SW480 (cell line): ENCODE results near the gene NPTXR.
A peak's percentile ranks its signal among the peaks of the same experiment; 100 is the strongest.

Source experiments
- DNase-seq: peaks from one replicate; pipeline ENCODE4 v3.0.0-alpha.2; 2016; ENCODE audit warnings: low spot score

NPTXR gene

GRCh38 chr22:38850941-38851849 is 7.4 kb upstream of the NPTXR start:
- no peak for DNase-seq

DNA sequence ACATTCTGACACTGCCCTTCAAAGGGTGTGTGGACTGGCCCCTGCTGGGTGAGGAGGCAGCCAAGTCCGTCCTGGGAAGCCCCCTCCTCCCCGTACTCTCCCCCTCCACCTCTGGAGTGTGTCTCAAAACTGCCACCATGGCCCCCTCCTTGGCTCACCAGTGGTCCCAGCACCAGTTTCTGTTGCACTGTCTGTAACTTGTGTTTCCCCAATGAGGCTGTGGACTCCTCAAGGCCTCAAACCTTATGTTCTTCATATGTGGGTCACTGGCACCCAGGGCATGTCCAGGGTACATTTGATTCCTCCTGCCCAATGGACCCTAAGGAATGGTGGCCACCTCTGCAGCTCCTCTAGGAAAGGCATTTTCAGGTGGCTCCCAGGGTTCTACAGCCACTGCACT is 6.6 kb upstream of the NPTXR start:
- no peak for DNase-seq

GRCh38 chr22:38849811-38850210 is 6.0 kb upstream of the NPTXR start:
- DNase-seq: no peak

DNA sequence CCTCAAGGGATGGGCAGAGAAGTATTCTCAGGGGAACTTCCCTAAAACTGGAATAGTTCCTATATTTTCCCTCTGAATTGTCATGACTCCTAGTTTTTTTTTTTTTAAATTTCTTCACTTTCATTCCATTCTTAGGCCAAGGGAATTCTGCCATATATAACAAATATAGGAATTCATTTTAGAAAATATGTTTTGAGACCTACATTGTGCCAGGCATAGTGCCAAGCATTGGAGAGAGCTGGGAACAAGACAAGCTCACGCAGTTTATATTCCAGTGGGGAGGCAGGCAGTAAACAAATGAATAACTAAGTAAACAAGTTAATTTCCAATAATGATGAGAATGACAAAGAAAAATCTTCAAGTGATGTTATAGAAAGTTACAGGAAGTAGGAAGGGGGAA is 2.6 kb upstream of the NPTXR start:
- no peak for DNase-seq

GRCh38 chr22:38845004-38845740 is 1.3 kb upstream of the NPTXR start:
- no peak for DNase-seq

- no peak for DNase-seq
Measured at GRCh38 chr22:38844315-38845003, 631 bp upstream of the NPTXR start.

- peak; percentile 71 for DNase-seq
Measured at GRCh38 chr22:38843201-38843656, 599 bp downstream of the NPTXR start.

DNA sequence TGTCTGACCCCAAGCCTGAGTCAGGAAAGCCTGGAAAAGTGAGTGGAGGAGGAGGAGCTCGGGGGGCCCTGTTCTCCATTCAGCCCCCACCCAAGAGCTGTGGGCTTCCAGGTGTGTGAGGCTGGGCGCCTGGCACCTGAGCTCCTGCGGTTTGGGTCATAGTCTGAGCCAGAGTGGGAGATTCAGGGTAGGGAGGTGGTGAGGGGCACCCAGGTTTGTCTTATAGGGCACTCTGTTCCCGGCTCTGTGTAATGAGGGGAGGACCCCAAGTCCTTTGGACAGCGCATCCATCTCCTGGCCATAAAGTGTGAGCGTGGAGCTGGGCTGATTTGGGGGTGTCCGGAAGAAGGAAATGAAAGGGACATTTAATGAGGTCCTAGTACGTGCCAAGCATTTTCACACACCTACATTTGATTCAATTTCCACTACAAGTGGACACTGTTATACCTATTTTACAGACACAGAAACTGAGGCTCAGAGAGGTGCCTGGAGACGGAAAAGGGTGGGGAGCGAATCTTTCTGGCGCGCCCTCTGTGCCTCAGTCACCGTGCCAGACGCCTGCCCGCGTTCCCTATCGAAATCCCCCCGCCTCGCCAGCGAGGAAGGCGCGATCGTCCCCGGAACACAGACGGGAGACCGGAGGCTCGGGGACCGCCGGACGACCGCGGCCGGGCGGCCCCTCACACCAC is 1.2 kb downstream of the NPTXR start:
- DNase-seq: no peak

DNA sequence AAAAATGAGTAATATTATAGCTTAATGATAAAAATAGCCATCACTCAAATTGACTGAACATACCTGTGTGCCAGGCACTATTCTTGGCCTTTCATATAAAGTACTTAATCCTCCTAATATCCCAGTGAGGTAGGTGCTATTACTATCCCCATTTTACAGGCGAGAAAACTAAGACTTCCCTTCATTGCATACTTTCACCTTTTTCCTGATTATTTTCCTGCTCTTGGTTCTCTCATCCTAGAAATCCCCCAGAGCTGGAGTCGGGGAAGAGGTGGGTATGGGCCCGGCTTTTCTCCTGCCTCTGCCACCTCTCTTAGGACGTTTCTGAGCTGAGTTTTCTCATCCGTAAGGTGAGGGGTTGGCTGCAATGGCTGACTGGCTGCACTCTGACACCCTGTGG is 2.2 kb downstream of the NPTXR start:
- no peak for DNase-seq

DNA sequence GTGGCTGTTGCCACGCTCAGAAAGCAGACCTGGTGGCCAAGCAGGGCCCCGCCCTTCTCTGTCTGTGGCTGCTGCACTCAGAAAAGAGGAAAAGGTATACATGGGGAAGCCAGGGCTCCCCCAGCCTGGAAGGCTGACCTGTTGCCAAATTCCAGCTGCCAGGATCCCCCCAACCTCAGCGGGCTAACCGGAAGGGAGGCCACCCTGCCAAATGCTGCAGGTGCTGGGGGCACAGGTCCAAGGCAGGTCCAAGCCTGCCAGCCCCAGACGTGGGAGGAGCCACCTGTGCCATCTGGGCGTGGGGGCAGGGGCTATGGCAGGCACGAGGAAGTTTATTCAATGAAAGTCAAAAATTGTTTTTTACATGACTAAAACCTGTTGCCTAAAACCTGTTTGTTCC is 2.6 kb downstream of the NPTXR start:
- no peak for DNase-seq

DNA sequence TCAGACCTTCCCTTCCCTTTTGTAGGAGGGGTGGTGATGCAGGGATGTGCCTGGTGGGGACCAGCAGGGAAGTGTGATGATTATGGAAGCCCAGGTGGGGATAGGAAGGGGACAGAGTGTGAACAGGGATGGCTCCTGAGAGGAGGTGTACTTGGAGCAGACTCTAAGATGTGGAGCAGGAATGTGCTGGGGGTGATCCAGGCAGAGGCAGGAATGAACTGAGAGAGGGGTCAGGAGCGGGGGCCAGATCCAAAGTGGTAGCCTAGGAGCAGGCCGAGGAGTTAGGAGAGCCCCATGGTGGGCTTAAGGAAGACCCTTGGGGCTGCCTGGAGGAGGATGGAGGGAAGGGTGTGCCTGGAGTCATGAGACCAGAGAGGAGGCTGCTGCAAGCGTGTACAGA is 3.7 kb downstream of the NPTXR start:
- no peak for DNase-seq

GRCh38 chr22:38839686-38840085 is 4.1 kb downstream of the NPTXR start:
- DNase-seq: no peak

- DNase-seq: no peak
Measured at GRCh38 chr22:38837414-38837928, 6.4 kb downstream of the NPTXR start.

DNA sequence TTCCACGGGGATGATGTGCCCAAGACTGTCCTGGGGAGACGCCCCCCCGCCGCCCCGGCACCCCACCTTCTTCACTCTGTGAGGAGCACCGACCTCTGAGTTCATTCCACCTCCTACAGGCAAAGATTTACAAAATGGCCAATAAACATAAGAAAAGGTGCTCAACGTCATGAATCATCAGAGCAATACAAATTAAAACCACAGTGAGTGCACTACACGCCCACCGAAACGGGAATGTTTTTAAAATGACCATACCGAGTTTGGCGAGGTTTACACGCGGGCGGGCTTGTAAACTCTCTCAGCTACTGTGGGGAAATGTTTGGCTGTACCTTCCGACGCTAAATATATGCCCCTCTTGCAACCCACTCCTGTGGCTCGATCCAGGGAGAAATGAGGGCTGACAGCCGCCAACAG is 7.9 kb downstream of the NPTXR start:
- peak; percentile 54 for DNase-seq

DNA sequence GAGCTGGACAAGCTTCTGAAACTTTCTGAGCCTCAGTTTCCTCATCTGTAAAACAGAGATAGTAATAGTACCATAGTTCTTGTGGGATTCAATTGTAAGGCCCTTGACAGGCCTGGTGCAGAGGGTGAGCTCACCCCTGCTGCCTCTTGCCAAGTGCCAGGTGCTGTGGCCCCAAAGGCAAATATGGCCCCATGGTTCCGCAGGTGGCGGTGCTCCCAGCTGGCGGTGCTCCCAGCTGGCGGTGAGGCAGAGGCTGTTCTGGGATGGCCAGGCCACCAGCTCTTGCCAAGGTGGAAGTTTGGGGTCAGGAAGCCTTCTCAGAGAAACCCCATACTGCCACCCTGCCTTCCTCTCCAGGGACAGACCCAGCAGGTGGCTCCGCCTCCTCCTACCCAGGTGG is 8.8 kb downstream of the NPTXR start:
- DNase-seq: no peak

GRCh38 chr22:38834215-38834953 is 9.4 kb downstream of the NPTXR start:
- DNase-seq: no peak

- DNase-seq: no peak
Measured at GRCh38 chr22:38833061-38833460, 10.8 kb downstream of the NPTXR start.

DNA sequence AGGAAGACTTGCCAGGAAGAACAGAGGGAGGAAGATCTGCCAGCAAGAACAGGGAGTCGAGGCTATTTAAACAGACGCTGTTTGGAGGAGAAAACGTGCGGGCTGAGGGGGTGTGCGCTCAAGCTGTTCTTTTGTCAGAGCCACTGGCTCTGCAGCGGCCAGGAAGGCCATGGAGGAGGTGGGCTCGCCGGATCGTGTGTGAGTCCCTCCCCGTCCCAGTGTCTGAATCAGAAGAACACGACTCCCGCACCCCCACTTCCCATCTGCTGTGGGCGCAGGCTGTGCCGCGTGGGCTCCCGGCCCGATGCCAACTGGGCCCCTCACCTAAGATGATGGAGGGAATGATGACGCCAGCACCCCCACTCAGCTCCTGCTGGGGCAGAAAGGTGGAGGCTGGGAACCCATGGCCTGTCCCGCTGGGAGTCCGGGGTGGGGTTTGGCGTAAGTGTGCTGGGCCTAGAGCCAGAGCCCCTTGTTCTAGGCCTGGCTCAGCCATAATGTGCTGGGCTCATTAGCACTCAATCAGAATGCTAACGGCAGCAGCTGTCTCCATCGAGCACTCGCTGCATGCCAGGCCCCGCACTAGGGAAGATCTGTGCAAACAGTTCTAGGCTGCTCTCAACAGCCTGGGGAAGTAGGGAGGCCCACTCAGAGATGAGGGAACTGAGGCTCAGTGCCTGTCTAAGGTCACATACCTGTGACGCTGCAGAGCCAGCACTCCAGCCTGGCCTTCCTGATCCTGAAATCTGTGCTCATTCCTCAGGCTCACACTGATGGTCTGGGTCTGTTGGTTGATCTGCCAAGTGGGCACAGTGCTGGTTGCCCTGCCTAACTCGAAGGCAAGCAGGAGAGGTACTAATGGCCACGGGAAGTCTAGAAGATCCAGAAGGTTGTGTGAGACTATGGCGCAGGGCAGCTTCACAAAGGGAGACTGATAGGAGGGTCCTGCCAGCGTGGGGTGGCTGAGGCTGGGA is 11.5 kb downstream of the NPTXR start:
- DNase-seq: no peak

DNA sequence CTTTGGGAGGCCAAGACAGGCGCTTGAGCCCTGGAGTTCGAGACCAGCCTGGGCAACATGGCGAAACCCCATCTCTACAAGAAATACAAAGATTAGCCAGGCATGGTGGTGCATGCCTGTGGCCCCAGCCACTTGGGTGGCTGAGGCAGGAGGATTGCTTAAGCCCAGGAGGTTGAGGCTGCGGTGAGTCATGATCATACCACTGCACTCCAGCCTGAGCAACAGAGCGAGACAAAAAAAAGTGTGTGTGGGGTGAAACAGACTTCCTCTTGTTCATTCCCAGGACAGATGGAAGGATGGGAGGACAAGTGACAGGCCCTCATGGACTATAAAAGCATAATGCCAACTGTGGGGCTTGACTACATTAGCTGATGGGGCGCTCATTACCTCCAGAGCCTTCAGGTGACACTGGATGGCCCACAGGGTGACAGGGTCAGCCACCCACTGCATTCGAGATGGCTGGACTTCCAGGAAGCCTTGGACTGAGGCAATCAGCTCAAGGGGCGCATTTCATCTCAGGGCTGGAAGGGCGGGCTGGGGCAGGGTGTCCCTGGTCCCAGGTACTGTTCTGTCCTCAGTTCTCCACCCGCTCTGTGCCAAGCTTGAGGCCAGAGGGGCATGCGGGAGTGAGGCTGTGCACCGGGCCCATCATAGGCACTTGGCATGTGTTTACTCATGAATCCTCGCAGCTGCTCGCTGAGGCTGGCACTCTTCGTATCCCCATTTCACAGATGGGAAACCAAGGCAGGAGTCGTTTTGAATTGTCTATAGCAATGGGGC is 12.5 kb downstream of the NPTXR start:
- DNase-seq: peak; percentile 33
